Measurements from ENCODE around the gene TSHB.

TSHB gene

DNA sequence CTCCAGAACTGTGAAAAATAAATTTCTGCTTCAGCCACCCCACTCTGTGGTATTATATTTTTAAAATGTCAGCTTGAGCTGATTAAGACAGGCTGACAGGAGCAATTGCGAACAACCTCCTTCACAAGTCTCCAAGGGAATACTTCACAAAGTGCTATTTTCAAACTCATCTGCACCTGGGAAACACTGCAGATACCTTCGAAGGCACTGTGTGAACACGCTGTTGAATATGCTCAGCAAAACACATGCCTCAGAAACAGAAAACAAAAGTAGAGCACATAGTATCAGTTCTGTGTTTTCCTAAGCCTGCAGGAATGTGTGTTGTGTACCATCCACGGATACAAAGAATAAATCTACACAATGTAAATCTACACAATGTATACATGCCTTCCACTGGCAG lies 49.1 kb downstream of the TSHB start:
- ChIA-PET CTCF (interaction anchor here (1.1 to 1.3 kb wide), 2 partner anchors 9 to 10 kb away, joined by 3 read pairs; no protein-coding TSS in a partner anchor), POLR2A (interaction anchor here (0.6 kb wide), 1 partner anchor 510 kb away, joined by 4 read pairs; no protein-coding TSS in a partner anchor)
- TF ChIP-seq CTCF (IDR thresholded peaks at IDR 0.05; ENCODE audit: control extremely low read depth, extremely low read depth, low read depth, missing control alignments) = no peak
- no peak for DNase-seq (ENCODE audit: extremely low spot score)

DNA sequence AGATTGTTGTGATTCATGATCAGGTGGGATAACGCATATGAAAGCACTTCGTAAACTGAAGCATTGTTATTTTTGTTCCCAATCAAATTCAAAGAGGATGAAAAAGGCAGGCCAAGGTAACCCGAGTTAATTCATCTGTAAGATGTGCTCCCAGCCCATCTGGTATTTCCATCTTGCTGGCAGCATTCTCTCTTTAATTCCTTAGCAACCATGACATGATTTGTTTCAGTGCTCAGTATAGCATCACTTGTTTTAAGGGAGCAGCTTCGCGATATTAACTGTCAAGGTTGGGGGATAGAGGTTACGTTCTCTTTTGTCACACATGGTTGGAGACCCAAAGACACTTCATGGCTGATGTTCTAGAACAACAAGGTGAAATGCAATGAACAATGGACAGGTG lies 53.3 kb downstream of the TSHB start:
- no peak for DNase-seq (ENCODE audit: extremely low spot score)
- TF ChIP-seq CTCF (IDR thresholded peaks at IDR 0.05; ENCODE audit: control extremely low read depth, extremely low read depth, low read depth, missing control alignments) = no peak
- ChIA-PET POLR2A (no interaction called here), CTCF (no interaction called here)
